H9 (cell line): ENCODE data around the gene ZNF292. TPM values are rescaled to one million over a fixed set of nuclear protein-coding genes. Genes with fewer than 3 reads are reported as not detected.

Experiments
- DNase-seq: peaks from one replicate; pipeline ENCODE4 v3.0.0-alpha.2; 2017
- H2AFZ ChIP-seq: one replicate; pipeline ENCODE4 v1.6.1; 2013; ENCODE audit warnings: mild to moderate bottlenecking, low read length, control low read depth, moderate library complexity
- H2AK5ac ChIP-seq: 2 replicates; pipeline ENCODE4 v1.6.1; 2013; ENCODE audit warnings: low read length, control low read depth, mixed read lengths; ENCODE audit not compliant: insufficient read length
- H2BK120ac ChIP-seq: one replicate; pipeline ENCODE4 v1.6.1; 2013; ENCODE audit warnings: low read depth, mild to moderate bottlenecking, low read length, control low read depth, inconsistent platforms; ENCODE audit not compliant: poor library complexity, severe bottlenecking
- H2BK12ac ChIP-seq: 2 replicates; pipeline ENCODE4 v1.6.1; 2013; ENCODE audit warnings: low read length, control low read depth, mixed read lengths, low read depth; ENCODE audit not compliant: insufficient read length
- H2BK15ac ChIP-seq: 2 replicates; pipeline ENCODE4 v1.6.1; 2013; ENCODE audit warnings: low read depth, low read length, control low read depth
- H2BK20ac ChIP-seq: one replicate; pipeline ENCODE4 v1.6.1; 2013; ENCODE audit warnings: low read depth, mild to moderate bottlenecking, low read length, control low read depth, inconsistent platforms; ENCODE audit not compliant: poor library complexity, severe bottlenecking
- H2BK5ac ChIP-seq: 2 replicates; pipeline ENCODE4 v1.6.1; 2013; ENCODE audit warnings: low read length, control low read depth, mixed read lengths; ENCODE audit not compliant: insufficient read length
- H3K14ac ChIP-seq: 2 replicates; pipeline ENCODE4 v1.6.1; 2013; ENCODE audit warnings: low read length, control low read depth; ENCODE audit not compliant: insufficient read depth
- H3K18ac ChIP-seq: 2 replicates; pipeline ENCODE4 v1.6.1; 2013; ENCODE audit warnings: low read depth, mild to moderate bottlenecking, mixed read lengths, low read length, control low read depth; ENCODE audit not compliant: insufficient read length
- H3K23ac ChIP-seq: 2 replicates; pipeline ENCODE4 v1.6.1; 2013; ENCODE audit warnings: low read length, control low read depth, mixed read lengths, low read depth; ENCODE audit not compliant: insufficient read length
- H3K23me2 ChIP-seq: 2 replicates; pipeline ENCODE4 v1.6.1; 2013; ENCODE audit warnings: low read depth, mild to moderate bottlenecking, mixed read lengths, low read length, control low read depth; ENCODE audit not compliant: insufficient read length, poor library complexity, severe bottlenecking
- H3K27ac ChIP-seq: 2 replicates; pipeline ENCODE4 v1.5.1; 2013; ENCODE audit warnings: low read length, control low read depth, mixed read lengths, low read depth; ENCODE audit not compliant: insufficient read length
- H3K27me3 ChIP-seq: 2 replicates; pipeline ENCODE4 v1.6.1; 2013; ENCODE audit warnings: low read length, control low read depth, inconsistent platforms; ENCODE audit not compliant: insufficient read depth
- H3K4ac ChIP-seq: 2 replicates; pipeline ENCODE4 v1.6.1; 2013; ENCODE audit warnings: low read depth, mild to moderate bottlenecking, control low read depth, inconsistent platforms, low read length, moderate library complexity
- H3K4me1 ChIP-seq: 2 replicates; pipeline ENCODE4 v1.6.1; 2013; ENCODE audit warnings: low read length, control low read depth, inconsistent platforms; ENCODE audit not compliant: insufficient read depth
- H3K4me2 ChIP-seq: 2 replicates; pipeline ENCODE4 v1.6.1; 2013; ENCODE audit warnings: low read length, control low read depth, mixed read lengths; ENCODE audit not compliant: insufficient read length, insufficient read depth
- H3K56ac ChIP-seq: 2 replicates; pipeline ENCODE4 v1.6.1; 2013; ENCODE audit warnings: low read depth, mild to moderate bottlenecking, mixed read lengths, low read length, control low read depth; ENCODE audit not compliant: insufficient read length
- H3K79me1 ChIP-seq: 2 replicates; pipeline ENCODE4 v1.6.1; 2013; ENCODE audit warnings: low read depth, mild to moderate bottlenecking, moderate library complexity, low read length, control low read depth, inconsistent platforms; ENCODE audit not compliant: insufficient read depth, poor library complexity, severe bottlenecking
- H3K79me2 ChIP-seq: 2 replicates; pipeline ENCODE4 v1.6.1; 2013; ENCODE audit warnings: low read length, control low read depth, inconsistent platforms; ENCODE audit not compliant: insufficient read depth
- H3K9ac ChIP-seq: 2 replicates; pipeline ENCODE4 v1.6.1; 2013; ENCODE audit warnings: low read length, control low read depth, mixed read lengths; ENCODE audit not compliant: insufficient read length; ENCODE audit errors: extremely low read depth
- H3K9me3 ChIP-seq: one replicate; pipeline ENCODE4 v1.6.1; 2013; ENCODE audit warnings: low read depth, low read length, inconsistent platforms; ENCODE audit not compliant: control insufficient read depth
- H3T11ph ChIP-seq: one replicate; pipeline ENCODE4 v1.6.1; 2013; ENCODE audit warnings: mild to moderate bottlenecking, low read length, control low read depth, inconsistent platforms
- H4K20me1 ChIP-seq: one replicate; pipeline ENCODE4 v1.6.1; 2013; ENCODE audit not compliant: control insufficient read depth, insufficient read length, insufficient read depth
- H4K5ac ChIP-seq: 2 replicates; pipeline ENCODE4 v1.6.1; 2013; ENCODE audit warnings: low read depth, mild to moderate bottlenecking, mixed read lengths, low read length, control low read depth; ENCODE audit not compliant: insufficient read length
- H4K8ac ChIP-seq: replicated peaks from 2 replicates; pipeline ENCODE4 v1.6.1; 2013; ENCODE audit warnings: low read length, control low read depth, mixed read lengths, low read depth; ENCODE audit not compliant: insufficient read length
- H4K91ac ChIP-seq: 2 replicates; pipeline ENCODE4 v1.6.1; 2013; ENCODE audit warnings: low read depth, mild to moderate bottlenecking, moderate library complexity, mixed read lengths, low read length, control low read depth; ENCODE audit not compliant: insufficient read length
- H3K27ac Mint-ChIP-seq, 3 experiments: 2 replicates in 2 of 3; 3 replicates in 1 of 3; pipeline ENCODE4 v1.8.0; 2020 to 2021; ENCODE audit warnings: mixed read lengths in 3 of 3, mild to moderate bottlenecking in 1 of 3, moderate library complexity in 1 of 3
- H3K27me3 Mint-ChIP-seq: 2 replicates; pipeline ENCODE4 v1.8.0; 2021; ENCODE audit warnings: low read depth, mild to moderate bottlenecking, moderate library complexity, mixed read lengths
- H3K36me3 Mint-ChIP-seq, 3 experiments: 2 replicates in 2 of 3; 3 replicates in 1 of 3; pipeline ENCODE4 v1.8.0; 2020 to 2021; ENCODE audit warnings: low read depth in 3 of 3, mixed read lengths in 3 of 3; ENCODE audit not compliant: insufficient read depth in 1 of 3
- H3K4me1 Mint-ChIP-seq, 2 experiments: 2 replicates each; pipeline ENCODE4 v1.8.0; 2020; ENCODE audit warnings: mixed read lengths in 2 of 2
- H3K4me3 Mint-ChIP-seq, 2 experiments: 2 replicates in 1 of 2; 3 replicates in 1 of 2; pipeline ENCODE4 v1.8.0; 2020 to 2021; ENCODE audit warnings: mild to moderate bottlenecking in 2 of 2, mixed read lengths in 2 of 2, moderate library complexity in 1 of 2
- H3K9me3 Mint-ChIP-seq, 2 experiments: 2 replicates in 1 of 2; 3 replicates in 1 of 2; pipeline ENCODE4 v1.8.0; 2020; ENCODE audit warnings: mild to moderate bottlenecking in 2 of 2, mixed read lengths in 2 of 2, moderate library complexity in 1 of 2
- WGBS: extraction: QIAGEN DNeasy Blood & Tissue Kit; methylation state at CpG from one replicate; pipeline ENCODE4 v1.1.7; 2013; ENCODE audit warnings: missing lambda C conversion rate, low lambda C conversion rate, mixed read lengths; ENCODE audit not compliant: insufficient read length; ENCODE audit errors: extremely low coverage; 5-methylcytosine and 5-hydroxymethylcytosine counted together
- total RNA-seq: library from RNA; stranded (reverse); gene quantifications from 2 replicates; pipeline ENCODE4 v1.2.1, GENCODE V29; 2021
- TF ChIP-seq, protein P1 (sequence below): fragments of 200-600 bp; sonication (generic); conservative IDR thresholded peaks from 3 replicates; pipeline ENCODE4 v1.8.0; 2021; ENCODE audit warnings: antibody characterized with exemption, mild to moderate bottlenecking

The ZNF292 gene
- total RNA-seq, 1 experiment from 2014 or later: 38.7 TPM

GRCh38 chr6:87293526-87293925, 138.2 kb downstream of the ZNF292 start:
- TF ChIP-seq, protein P1, sequence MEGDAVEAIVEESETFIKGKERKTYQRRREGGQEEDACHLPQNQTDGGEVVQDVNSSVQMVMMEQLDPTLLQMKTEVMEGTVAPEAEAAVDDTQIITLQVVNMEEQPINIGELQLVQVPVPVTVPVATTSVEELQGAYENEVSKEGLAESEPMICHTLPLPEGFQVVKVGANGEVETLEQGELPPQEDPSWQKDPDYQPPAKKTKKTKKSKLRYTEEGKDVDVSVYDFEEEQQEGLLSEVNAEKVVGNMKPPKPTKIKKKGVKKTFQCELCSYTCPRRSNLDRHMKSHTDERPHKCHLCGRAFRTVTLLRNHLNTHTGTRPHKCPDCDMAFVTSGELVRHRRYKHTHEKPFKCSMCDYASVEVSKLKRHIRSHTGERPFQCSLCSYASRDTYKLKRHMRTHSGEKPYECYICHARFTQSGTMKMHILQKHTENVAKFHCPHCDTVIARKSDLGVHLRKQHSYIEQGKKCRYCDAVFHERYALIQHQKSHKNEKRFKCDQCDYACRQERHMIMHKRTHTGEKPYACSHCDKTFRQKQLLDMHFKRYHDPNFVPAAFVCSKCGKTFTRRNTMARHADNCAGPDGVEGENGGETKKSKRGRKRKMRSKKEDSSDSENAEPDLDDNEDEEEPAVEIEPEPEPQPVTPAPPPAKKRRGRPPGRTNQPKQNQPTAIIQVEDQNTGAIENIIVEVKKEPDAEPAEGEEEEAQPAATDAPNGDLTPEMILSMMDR: no peak
- Histone ChIP-seq H3T11ph (no peak overlapping the region), H2BK20ac (no peak overlapping the region), H3K9ac (no peak overlapping the region), H3K9me3 (no peaks in the 10 kb centered on the region), H3K79me2 (no peaks in the 10 kb centered on the region), H2AFZ (no peak overlapping the region), H3K79me1 (no peaks in the 10 kb centered on the region), H2BK15ac (no peak overlapping the region), H4K8ac (no peak overlapping the region), H4K5ac (no peak overlapping the region), H3K56ac (no peak overlapping the region), H3K23me2 (no peaks in the 10 kb centered on the region), H3K18ac (no peak overlapping the region), H2BK5ac (no peak overlapping the region), H4K91ac (no peak overlapping the region), H3K27ac (no peak overlapping the region), H4K20me1 (no peaks in the 10 kb centered on the region), H2BK12ac (no peak overlapping the region), H3K27me3 (no peaks in the 10 kb centered on the region), H3K14ac (no peak overlapping the region), H3K4ac (no peak overlapping the region), H3K23ac (no peak overlapping the region), H2BK120ac (no peak overlapping the region), H3K4me2 (no peak overlapping the region), H2AK5ac (no peak overlapping the region), H3K4me1 (no peaks in the 10 kb centered on the region)
- H3K4me1 Mint-ChIP-seq: no peaks in the 10 kb centered on the region
- no peak overlapping the region; a peak in 1 of 7 replicates for H3K27ac Mint-ChIP-seq
- H3K27me3 Mint-ChIP-seq: peaks cover 1% of the 10 kb centered on the region; the same call in 1 of the 2 replicates
- no peak for DNase-seq
- H3K4me3 Mint-ChIP-seq: no peak overlapping the region
- WGBS: no CpG with 5 or more reads among the region's 4 CpGs
- no peaks in the 10 kb centered on the region for H3K9me3 Mint-ChIP-seq
- H3K36me3 Mint-ChIP-seq: no peaks in the 10 kb centered on the region
